ENCODE data around the gene CLCN7. TPM values are rescaled to one million over a fixed set of nuclear protein-coding genes. Genes with fewer than 3 reads are reported as not detected.

CLCN7 gene
- polyA plus RNA-seq, 1 donor from 2014 or later, result 40.9 TPM

- no peaks in the 10 kb centered on the region for H3K9me3 ChIP-seq (ENCODE audit: low read length)
- H3K9me2 ChIP-seq (ENCODE audit: insufficient read depth, low read length), result no peaks in the 10 kb centered on the region
- no peak for TF ChIP-seq EZH2 (IDR thresholded peaks at IDR 0.05; ENCODE audit: borderline replicate concordance, insufficient read depth, low read length, poor library complexity, severe bottlenecking)
- no peak for TF ChIP-seq REST (IDR thresholded peaks at IDR 0.05; ENCODE audit: borderline replicate concordance)
- TF ChIP-seq SMC3 (conservative IDR thresholded peaks at IDR 0.05; ENCODE audit: poor library complexity), result no peak
- no peak for TF ChIP-seq EP300 (conservative IDR thresholded peaks at IDR 0.05; ENCODE audit: poor library complexity, severe bottlenecking)
- no peak for TF ChIP-seq TAF1 (IDR thresholded peaks at IDR 0.05; ENCODE audit: low read depth)
- no peak for TF ChIP-seq CTCF (IDR thresholded peaks at IDR 0.05; ENCODE audit: poor library complexity, severe bottlenecking)
- no peak for TF ChIP-seq MXI1 (conservative IDR thresholded peaks at IDR 0.05; ENCODE audit: poor library complexity, severe bottlenecking)
- TF ChIP-seq POLR2AphosphoS5 (IDR thresholded peaks at IDR 0.05), result no peak
- no peak for TF ChIP-seq RAD21 (conservative IDR thresholded peaks at IDR 0.05)
- no peak overlapping the region for H3K27ac ChIP-seq (ENCODE audit: low read length)
- H4K20me1 ChIP-seq (ENCODE audit: insufficient read depth), result no peaks in the 10 kb centered on the region
- no peak overlapping the region for H3K9ac ChIP-seq (ENCODE audit: low read length)
- no peak overlapping the region for H3K4me3 ChIP-seq (ENCODE audit: low read length)
- no peaks in the 10 kb centered on the region for H3K79me2 ChIP-seq (replicated peaks; ENCODE audit: insufficient read depth, low read length)
- no peak overlapping the region for H2AFZ ChIP-seq (ENCODE audit: low read depth, low read length)
- H3K27me3 ChIP-seq (ENCODE audit: insufficient read depth, low read depth, low read length), result no peaks in the 10 kb centered on the region
- no peak overlapping the region for H3K4me2 ChIP-seq (ENCODE audit: low read length)
- H3F3A ChIP-seq (ENCODE audit: insufficient read depth, low read length, poor library complexity, severe bottlenecking), result no peaks in the 10 kb centered on the region
- H3K36me3 ChIP-seq (ENCODE audit: insufficient read depth, low read length), result no peaks in the 10 kb centered on the region
Observed at GRCh38 chr16:1503110-1503955, 28.5 kb upstream of the CLCN7 start.

GRCh38 chr16:1502092-1503004 lies 27.5 kb upstream of the CLCN7 start:
- H3K9ac ChIP-seq (ENCODE audit: low read length), result no peak overlapping the region
- H3K27me3 ChIP-seq (ENCODE audit: insufficient read depth, low read depth, low read length), result no peaks in the 10 kb centered on the region
- H3K4me3 ChIP-seq (ENCODE audit: low read length), result no peak overlapping the region
- no peak overlapping the region for H3K4me2 ChIP-seq (ENCODE audit: low read length)
- no peaks in the 10 kb centered on the region for H3F3A ChIP-seq (ENCODE audit: insufficient read depth, low read length, poor library complexity, severe bottlenecking)
- no peaks in the 10 kb centered on the region for H3K36me3 ChIP-seq (ENCODE audit: insufficient read depth, low read length)
- H2AFZ ChIP-seq (ENCODE audit: low read depth, low read length), result no peak overlapping the region
- H3K9me2 ChIP-seq (ENCODE audit: insufficient read depth, low read length), result no peaks in the 10 kb centered on the region
- no peaks in the 10 kb centered on the region for H4K20me1 ChIP-seq (ENCODE audit: insufficient read depth)
- no peaks in the 10 kb centered on the region for H3K79me2 ChIP-seq (replicated peaks; ENCODE audit: insufficient read depth, low read length)
- H3K27ac ChIP-seq (ENCODE audit: low read length), result no peak overlapping the region
- H3K9me3 ChIP-seq (ENCODE audit: low read length), result no peaks in the 10 kb centered on the region
- TF ChIP-seq POLR2AphosphoS5 (IDR thresholded peaks at IDR 0.05) (no peak), EZH2 (IDR thresholded peaks at IDR 0.05; ENCODE audit: borderline replicate concordance, insufficient read depth, low read length, poor library complexity, severe bottlenecking) (no peak), REST (IDR thresholded peaks at IDR 0.05; ENCODE audit: borderline replicate concordance) (no peak), EP300 (conservative IDR thresholded peaks at IDR 0.05; ENCODE audit: poor library complexity, severe bottlenecking) (no peak)
